Activated CD4-positive, alpha-beta T cell treated with anti-CD3 and anti-CD28 coated beads, Interleukin-2, amount 50 U/mL, for 4 hours (primary cell): ENCODE results near the gene DAD1.
"Not testable (repeated sequence)": the region's sequence is repeated elsewhere in the genome, so short reads cannot be mapped to it uniquely, and the experiment has no call there.

Experiments
- DNase-seq, 2 experiments: peaks; one replicate each; pipeline ENCODE4 v3.0.0-alpha.2; 2020

Gene DAD1

GRCh38 chr14:22551605-22551997 is 37.4 kb downstream of the DAD1 start:
- no peak for DNase-seq

- peak; percentile 56 to 58 for DNase-seq
These were observed 38.9 kb downstream of the DAD1 start for GRCh38 chr14:22549981-22550673.

- DNase-seq, result no peak
These were observed 39.6 kb downstream of the DAD1 start for GRCh38 chr14:22549324-22549962.

- DNase-seq, result no peak
These were observed 40.9 kb downstream of the DAD1 start for GRCh38 chr14:22547948-22548750.

GRCh38 chr14:22547313-22547947 is 41.6 kb downstream of the DAD1 start:
- no peak for DNase-seq

- no peak for DNase-seq
These were observed 42.3 kb downstream of the DAD1 start for GRCh38 chr14:22546722-22547071.

GRCh38 chr14:22545842-22546721 is 42.9 kb downstream of the DAD1 start:
- no peak for DNase-seq

- no peak for DNase-seq
These were observed 44.1 kb downstream of the DAD1 start for GRCh38 chr14:22544881-22545420.

- DNase-seq, result no peak
These were observed 44.6 kb downstream of the DAD1 start for GRCh38 chr14:22544406-22544805.

GRCh38 chr14:22543570-22544357 is 45.3 kb downstream of the DAD1 start:
- not testable (repeated sequence) for DNase-seq

GRCh38 chr14:22542360-22542759 is 46.7 kb downstream of the DAD1 start:
- no peak for DNase-seq

GRCh38 chr14:22541721-22542120 is 47.3 kb downstream of the DAD1 start:
- DNase-seq, result no peak

GRCh38 chr14:22540811-22541360 is 48.1 kb downstream of the DAD1 start:
- DNase-seq, result no peak

GRCh38 chr14:22540293-22540692 is 48.7 kb downstream of the DAD1 start:
- DNase-seq, result no peak

- no peak for DNase-seq
These were observed 49.2 kb downstream of the DAD1 start for GRCh38 chr14:22539831-22540230.

- DNase-seq, result no peak
These were observed 50.3 kb downstream of the DAD1 start for GRCh38 chr14:22538671-22539228.

GRCh38 chr14:22537436-22538310 is 51.4 kb downstream of the DAD1 start:
- DNase-seq, result no peak

GRCh38 chr14:22536853-22537338 is 52.1 kb downstream of the DAD1 start:
- peak; percentile 83 to 85 for DNase-seq

GRCh38 chr14:22535916-22536315 is 53.1 kb downstream of the DAD1 start:
- no peak for DNase-seq
